Stimulated activated CD4-positive, alpha-beta T cell treated with anti-CD3 and anti-CD28 coated beads, Interleukin-4, amount 100 ng/mL, for 1 hour (primary cell): Measurements from ENCODE around the gene UBE2J2.
"Not testable (repeated sequence)": the region's sequence is repeated elsewhere in the genome, so short reads cannot be mapped to it uniquely, and the experiment has no call there.

Experiments used
- DNase-seq: peaks from one replicate; pipeline ENCODE4 v3.0.0-alpha.2; 2020

The UBE2J2 gene

GRCh38 chr1:1273512-1274298 is at the start of gene UBE2J2:
Gene UBE2J2, minus strand, starts transcription at chr1:1273854. Its CDS starts 5,862 bp downstream, at chr1:1267992.
- DNase-seq: peak; percentile 92

- DNase-seq: no peak
Measured at GRCh38 chr1:1322952-1323351, 49.3 kb upstream of the UBE2J2 start.

- DNase-seq: no peak
Measured at GRCh38 chr1:1322418-1322817, 48.8 kb upstream of the UBE2J2 start.

GRCh38 chr1:1321477-1321876 is 47.8 kb upstream of the UBE2J2 start:
- no peak for DNase-seq

GRCh38 chr1:1320666-1321448 is 47.2 kb upstream of the UBE2J2 start:
- no peak for DNase-seq

- DNase-seq: no peak
Measured at GRCh38 chr1:1319646-1319941, 45.9 kb upstream of the UBE2J2 start.

GRCh38 chr1:1318777-1319645 is 45.4 kb upstream of the UBE2J2 start:
- no peak for DNase-seq

- no peak for DNase-seq
Measured at GRCh38 chr1:1318131-1318652, 44.5 kb upstream of the UBE2J2 start.

GRCh38 chr1:1317420-1317819 is 43.8 kb upstream of the UBE2J2 start:
- DNase-seq: no peak

GRCh38 chr1:1316199-1316598 is 42.5 kb upstream of the UBE2J2 start:
- DNase-seq: not testable (repeated sequence)

- no peak for DNase-seq
Measured at GRCh38 chr1:1315435-1315954, 41.8 kb upstream of the UBE2J2 start.

GRCh38 chr1:1314678-1315335 is 41.2 kb upstream of the UBE2J2 start:
- no peak for DNase-seq

- DNase-seq: no peak
Measured at GRCh38 chr1:1314237-1314586, 40.6 kb upstream of the UBE2J2 start.

GRCh38 chr1:1313500-1314236 is 40.0 kb upstream of the UBE2J2 start:
- no peak for DNase-seq

- DNase-seq: no peak
Measured at GRCh38 chr1:1312450-1313314, 39.0 kb upstream of the UBE2J2 start.

GRCh38 chr1:1311107-1312104 is 37.8 kb upstream of the UBE2J2 start:
- DNase-seq: no peak

GRCh38 chr1:1310476-1311053 is 36.9 kb upstream of the UBE2J2 start:
- DNase-seq: no peak

- DNase-seq: no peak
Measured at GRCh38 chr1:1310109-1310385, 36.4 kb upstream of the UBE2J2 start.
